Measurements from ENCODE around the gene TIGD7. TPM values are rescaled to one million over a fixed set of nuclear protein-coding genes. Genes with fewer than 3 reads are reported as not detected.
"Not testable (repeated sequence)": the region's sequence is repeated elsewhere in the genome, so short reads cannot be mapped to it uniquely, and the experiment has no call there.

TIGD7 gene
- total RNA-seq, 6 experiments from 2014 or later: 0.56 to 1.9 (median 1.7) TPM

DNA sequence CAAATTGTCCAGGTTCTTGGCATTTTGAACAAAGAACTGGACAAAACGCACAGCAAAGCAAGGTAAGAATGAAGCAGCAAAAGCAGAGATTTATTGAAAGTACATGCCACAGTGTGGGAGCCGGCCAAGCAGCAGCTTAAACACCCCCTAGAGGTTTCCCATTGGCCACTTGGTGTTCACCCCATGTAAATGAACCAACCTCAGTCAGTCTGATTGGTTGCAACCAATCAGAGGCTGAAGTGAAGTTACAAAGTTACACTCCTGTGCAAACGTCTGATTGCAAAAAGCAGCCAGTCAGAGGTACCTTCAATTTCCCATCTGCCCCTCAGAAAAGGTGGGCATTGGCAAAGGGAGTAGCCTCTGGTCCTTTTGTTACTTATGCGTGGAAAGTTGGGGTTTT, 30.7 kb downstream of the TIGD7 start:
- Histone ChIP-seq H3K36me3 (no peaks in the 10 kb centered on the region), H3K4me3 (no peak overlapping the region), H3K27ac (no peak overlapping the region), H3K27me3 (no peaks in the 10 kb centered on the region), H3K4me1 (no peaks in the 10 kb centered on the region), H3K9me3 (no peaks in the 10 kb centered on the region)
- TF ChIP-seq, protein P1, sequence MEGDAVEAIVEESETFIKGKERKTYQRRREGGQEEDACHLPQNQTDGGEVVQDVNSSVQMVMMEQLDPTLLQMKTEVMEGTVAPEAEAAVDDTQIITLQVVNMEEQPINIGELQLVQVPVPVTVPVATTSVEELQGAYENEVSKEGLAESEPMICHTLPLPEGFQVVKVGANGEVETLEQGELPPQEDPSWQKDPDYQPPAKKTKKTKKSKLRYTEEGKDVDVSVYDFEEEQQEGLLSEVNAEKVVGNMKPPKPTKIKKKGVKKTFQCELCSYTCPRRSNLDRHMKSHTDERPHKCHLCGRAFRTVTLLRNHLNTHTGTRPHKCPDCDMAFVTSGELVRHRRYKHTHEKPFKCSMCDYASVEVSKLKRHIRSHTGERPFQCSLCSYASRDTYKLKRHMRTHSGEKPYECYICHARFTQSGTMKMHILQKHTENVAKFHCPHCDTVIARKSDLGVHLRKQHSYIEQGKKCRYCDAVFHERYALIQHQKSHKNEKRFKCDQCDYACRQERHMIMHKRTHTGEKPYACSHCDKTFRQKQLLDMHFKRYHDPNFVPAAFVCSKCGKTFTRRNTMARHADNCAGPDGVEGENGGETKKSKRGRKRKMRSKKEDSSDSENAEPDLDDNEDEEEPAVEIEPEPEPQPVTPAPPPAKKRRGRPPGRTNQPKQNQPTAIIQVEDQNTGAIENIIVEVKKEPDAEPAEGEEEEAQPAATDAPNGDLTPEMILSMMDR (IDR thresholded peaks at IDR 0.05): no peak
- no peak for TF ChIP-seq POLR2A (IDR thresholded peaks at IDR 0.05)
- intact Hi-C loops (cut with DNase I): no loop called here
- DNase-seq (no peak), ATAC-seq (no peak)
- WGBS (ENCODE audit: insufficient coverage, low coverage, low lambda C conversion rate, missing lambda C conversion rate): 56% methylated on average over 4 of the region's 4 CpGs

DNA sequence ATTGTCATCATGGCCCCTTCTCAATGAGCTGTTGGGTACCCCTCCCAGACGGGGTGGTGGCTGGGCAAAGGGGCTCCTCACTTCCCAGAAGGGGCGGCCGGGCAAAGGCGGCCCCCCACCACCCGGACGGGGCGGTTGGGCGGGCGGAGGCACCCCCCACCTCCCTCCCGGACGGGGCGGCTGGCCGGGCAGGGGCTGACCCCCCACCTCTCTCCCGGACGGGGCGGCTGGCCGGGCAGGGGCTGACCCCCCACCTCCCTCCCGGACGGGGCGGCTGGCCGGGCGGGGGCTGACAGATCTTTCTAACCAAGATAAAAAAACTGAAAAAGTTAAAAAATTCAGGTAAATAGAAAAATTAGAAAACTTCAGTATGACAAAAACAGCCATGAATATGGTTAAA, 33.9 kb downstream of the TIGD7 start:
- intact Hi-C loops (cut with DNase I); H3K27ac ChIP-seq: not testable (repeated sequence)
- WGBS (ENCODE audit: insufficient coverage, low coverage, low lambda C conversion rate, missing lambda C conversion rate): 97% methylated on average over 10 of the region's 22 CpGs

DNA sequence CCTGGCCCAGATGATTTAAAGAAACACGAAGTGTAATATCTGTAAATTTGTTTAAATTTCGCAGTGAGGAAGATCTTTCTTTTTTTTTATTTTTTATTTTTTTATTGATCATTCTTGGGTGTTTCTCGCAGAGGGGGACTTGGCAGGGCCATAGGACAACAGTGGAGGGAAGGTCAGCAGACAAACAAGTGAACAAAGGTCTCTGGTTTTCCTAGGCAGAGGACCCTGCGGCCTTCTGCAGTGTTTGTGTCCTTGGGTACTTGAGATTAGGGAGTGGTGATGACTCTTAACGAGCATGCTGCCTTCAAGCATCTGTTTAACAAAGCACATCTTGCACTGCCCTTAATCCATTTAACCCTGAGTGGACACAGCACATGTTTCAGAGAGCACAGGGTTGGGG, 34.5 kb downstream of the TIGD7 start:
- ATAC-seq; H3K9me3 ChIP-seq; intact Hi-C loops (cut with DNase I): not testable (repeated sequence)

More for the DNA sequence above, 33.9 kb downstream of the TIGD7 start:
- not testable (repeated sequence) for DNase-seq, H3K4me3 ChIP-seq, H3K4me1 ChIP-seq, H3K36me3 ChIP-seq, ATAC-seq, H3K27me3 ChIP-seq, H3K9me3 ChIP-seq

DNA sequence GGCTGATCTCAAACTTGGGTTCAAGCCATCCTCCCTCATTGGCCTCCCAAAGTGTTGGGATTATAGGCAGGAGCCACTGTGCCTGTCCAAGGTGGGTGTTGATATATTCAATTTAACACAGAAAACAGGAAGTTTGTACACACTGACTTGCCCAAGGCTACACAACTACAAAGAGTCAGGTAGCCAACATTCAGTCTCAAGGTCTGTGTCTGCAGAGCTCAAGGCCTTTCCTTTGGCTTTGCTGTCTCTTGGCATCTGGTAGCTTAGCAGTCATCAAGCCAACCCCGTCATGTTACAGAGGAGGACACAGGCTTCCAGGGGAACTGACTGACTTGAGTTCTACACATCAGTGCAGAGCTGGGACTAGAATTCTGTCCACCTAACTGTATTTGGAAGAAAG, 36.9 kb downstream of the TIGD7 start:
- H3K27me3 ChIP-seq: no peaks in the 10 kb centered on the region
- TF ChIP-seq, protein P1 (IDR thresholded peaks at IDR 0.05): no peak
- no peak for TF ChIP-seq POLR2A (IDR thresholded peaks at IDR 0.05)

More for the DNA sequence above, 34.5 kb downstream of the TIGD7 start:
- not testable (repeated sequence) for H3K4me1 ChIP-seq, H3K27ac ChIP-seq, H3K27me3 ChIP-seq, H3K4me3 ChIP-seq, H3K36me3 ChIP-seq, DNase-seq
- 50% methylated on average over 2 of the region's 5 CpGs for WGBS (ENCODE audit: insufficient coverage, low coverage, low lambda C conversion rate, missing lambda C conversion rate)

DNA sequence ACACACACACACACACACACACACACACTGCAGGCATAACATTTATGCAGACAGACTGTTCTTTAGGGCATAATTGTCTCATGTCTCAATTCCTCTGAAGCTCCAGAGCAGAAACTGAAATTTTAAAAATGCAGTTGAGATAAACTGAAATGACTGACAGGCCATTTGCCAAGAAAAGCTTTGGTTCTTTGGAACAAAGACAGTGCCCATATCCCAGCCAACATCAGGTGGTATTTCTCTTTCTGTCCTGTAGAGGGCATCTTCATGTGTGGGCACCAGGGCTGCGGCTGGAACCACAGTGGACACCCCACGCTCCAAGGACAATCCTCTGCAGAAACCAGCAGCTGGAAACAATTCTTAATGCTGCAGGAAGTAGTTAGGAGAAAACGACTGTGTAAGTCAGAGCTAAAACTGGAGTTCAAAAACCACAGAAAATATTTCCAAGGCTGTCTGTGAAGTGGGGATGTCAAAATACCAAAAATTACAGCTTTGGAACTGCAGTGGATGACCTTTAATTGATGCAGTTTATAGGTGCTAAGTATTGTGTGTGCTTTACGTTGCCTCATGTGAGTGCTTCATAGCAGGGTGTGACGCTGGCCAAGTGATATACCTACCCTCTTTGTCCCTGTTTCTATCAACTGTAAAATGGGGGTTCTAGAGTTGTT, 38.2 kb downstream of the TIGD7 start:
- intact Hi-C loops (cut with DNase I): no loop called here
- Histone ChIP-seq H3K9me3 (no peaks in the 10 kb centered on the region), H3K27me3 (no peaks in the 10 kb centered on the region), H3K4me3 (no peak overlapping the region), H3K4me1 (no peaks in the 10 kb centered on the region), H3K27ac (no peak overlapping the region), H3K36me3 (no peaks in the 10 kb centered on the region)
- TF ChIP-seq, protein P1 (IDR thresholded peaks at IDR 0.05): peak; percentile 31 to 41 (median 36)
- TF ChIP-seq POLR2A (IDR thresholded peaks at IDR 0.05): no peak
- DNase-seq (no peak), ATAC-seq (no peak)
- WGBS (ENCODE audit: insufficient coverage, low coverage, low lambda C conversion rate, missing lambda C conversion rate): 54% methylated on average over 4 of the region's 5 CpGs

More for the DNA sequence above, 36.9 kb downstream of the TIGD7 start:
- Histone ChIP-seq H3K4me1 (no peaks in the 10 kb centered on the region), H3K27ac (no peak overlapping the region), H3K9me3 (no peaks in the 10 kb centered on the region), H3K36me3 (no peaks in the 10 kb centered on the region), H3K4me3 (no peak overlapping the region)
- DNase-seq: no peak
- intact Hi-C loops (cut with DNase I): no loop called here
- WGBS (ENCODE audit: insufficient coverage, low coverage, low lambda C conversion rate, missing lambda C conversion rate): 60% methylated on average over 1 of the region's 1 CpG
- ATAC-seq: no peak

Measured in right lobe of liver (tissue), 6 donors.